Measurements from ENCODE around the gene CNP.

GRCh38 chr17:42026857-42027589 lies 60.4 kb downstream of the CNP start:
- TF ChIP-seq CTCF (conservative IDR thresholded peaks at IDR 0.05 in 1 of 2, IDR thresholded peaks at IDR 0.05 in 1 of 2; ENCODE audit: extremely low read depth in 1 of 2, insufficient read depth in 1 of 2, low read depth in 1 of 2, low read length in 2 of 2) = no peak
- no peak for TF ChIP-seq EZH2 (IDR thresholded peaks at IDR 0.05; ENCODE audit: borderline replicate concordance, low read length)

Measured in mammary epithelial cell (primary cell).